HG03280 (cell line): ENCODE data around the gene WDR36.

Experiments used
- ATAC-seq: cut with Tn5 transposase; IDR thresholded peaks from one replicate; pipeline ENCODE4 v1.9.1; 2021; ENCODE audit warnings: mild to moderate bottlenecking, moderate library complexity; ENCODE audit not compliant: unreplicated experiment

The WDR36 gene

GRCh38 chr5:111099058-111099778 lies 7.1 kb downstream of the WDR36 start:
- no peak for ATAC-seq

GRCh38 chr5:111106320-111106948 lies 14.3 kb downstream of the WDR36 start:
- ATAC-seq: no peak

- ATAC-seq: no peak
Observed at GRCh38 chr5:111107371-111107770, 15.2 kb downstream of the WDR36 start.

GRCh38 chr5:111111956-111112355 lies 19.8 kb downstream of the WDR36 start:
- no peak for ATAC-seq

- no peak for ATAC-seq
Observed at GRCh38 chr5:111113678-111114077, 21.5 kb downstream of the WDR36 start.

GRCh38 chr5:111115229-111115628 lies 23.1 kb downstream of the WDR36 start:
- no peak for ATAC-seq

- ATAC-seq: no peak
Observed at GRCh38 chr5:111116550-111116949, 24.4 kb downstream of the WDR36 start.

GRCh38 chr5:111117136-111117535 lies 25.0 kb downstream of the WDR36 start:
- no peak for ATAC-seq

- no peak for ATAC-seq
Observed at GRCh38 chr5:111119221-111119620, 27.1 kb downstream of the WDR36 start.

- no peak for ATAC-seq
Observed at GRCh38 chr5:111119856-111120255, 27.7 kb downstream of the WDR36 start.

GRCh38 chr5:111120911-111121310 lies 28.8 kb downstream of the WDR36 start:
- no peak for ATAC-seq

GRCh38 chr5:111121926-111122325 lies 29.8 kb downstream of the WDR36 start:
- ATAC-seq: no peak

- ATAC-seq: no peak
Observed at GRCh38 chr5:111122398-111122797, 30.2 kb downstream of the WDR36 start.

- ATAC-seq: no peak
Observed at GRCh38 chr5:111124793-111125192, 32.6 kb downstream of the WDR36 start.

- no peak for ATAC-seq
Observed at GRCh38 chr5:111126896-111127295, 34.7 kb downstream of the WDR36 start.

- ATAC-seq: no peak
Observed at GRCh38 chr5:111127453-111128195, 35.5 kb downstream of the WDR36 start.

GRCh38 chr5:111129938-111130337 lies 37.8 kb downstream of the WDR36 start:
- no peak for ATAC-seq

- no peak for ATAC-seq
Observed at GRCh38 chr5:111131356-111131755, 39.2 kb downstream of the WDR36 start.

- ATAC-seq: no peak
Observed at GRCh38 chr5:111132076-111132475, 39.9 kb downstream of the WDR36 start.

- no peak for ATAC-seq
Observed at GRCh38 chr5:111132731-111133435, 40.7 kb downstream of the WDR36 start.

- ATAC-seq: no peak
Observed at GRCh38 chr5:111133436-111133751, 41.2 kb downstream of the WDR36 start.

GRCh38 chr5:111134087-111134486 lies 41.9 kb downstream of the WDR36 start:
- no peak for ATAC-seq
